ENCODE results near the gene ZFHX3.

GRCh38 chr16:73080931-73081330, 33.0 kb upstream of the ZFHX3 start:
- TF ChIP-seq, protein P1, sequence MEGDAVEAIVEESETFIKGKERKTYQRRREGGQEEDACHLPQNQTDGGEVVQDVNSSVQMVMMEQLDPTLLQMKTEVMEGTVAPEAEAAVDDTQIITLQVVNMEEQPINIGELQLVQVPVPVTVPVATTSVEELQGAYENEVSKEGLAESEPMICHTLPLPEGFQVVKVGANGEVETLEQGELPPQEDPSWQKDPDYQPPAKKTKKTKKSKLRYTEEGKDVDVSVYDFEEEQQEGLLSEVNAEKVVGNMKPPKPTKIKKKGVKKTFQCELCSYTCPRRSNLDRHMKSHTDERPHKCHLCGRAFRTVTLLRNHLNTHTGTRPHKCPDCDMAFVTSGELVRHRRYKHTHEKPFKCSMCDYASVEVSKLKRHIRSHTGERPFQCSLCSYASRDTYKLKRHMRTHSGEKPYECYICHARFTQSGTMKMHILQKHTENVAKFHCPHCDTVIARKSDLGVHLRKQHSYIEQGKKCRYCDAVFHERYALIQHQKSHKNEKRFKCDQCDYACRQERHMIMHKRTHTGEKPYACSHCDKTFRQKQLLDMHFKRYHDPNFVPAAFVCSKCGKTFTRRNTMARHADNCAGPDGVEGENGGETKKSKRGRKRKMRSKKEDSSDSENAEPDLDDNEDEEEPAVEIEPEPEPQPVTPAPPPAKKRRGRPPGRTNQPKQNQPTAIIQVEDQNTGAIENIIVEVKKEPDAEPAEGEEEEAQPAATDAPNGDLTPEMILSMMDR (IDR thresholded peaks at IDR 0.05; ENCODE audit: poor library complexity, severe bottlenecking) = no peak
- TF ChIP-seq POLR2AphosphoS5 (IDR thresholded peaks at IDR 0.05) (no peak), EP300 (conservative IDR thresholded peaks at IDR 0.05; ENCODE audit: poor library complexity, severe bottlenecking) (no peak), REST (IDR thresholded peaks at IDR 0.05; ENCODE audit: borderline replicate concordance) (no peak), EZH2 (IDR thresholded peaks at IDR 0.05; ENCODE audit: borderline replicate concordance, insufficient read depth, low read length, poor library complexity, severe bottlenecking) (no peak), MXI1 (conservative IDR thresholded peaks at IDR 0.05; ENCODE audit: poor library complexity, severe bottlenecking) (no peak), TAF1 (IDR thresholded peaks at IDR 0.05; ENCODE audit: low read depth) (no peak), SMC3 (conservative IDR thresholded peaks at IDR 0.05; ENCODE audit: poor library complexity) (no peak)

Measured in neural cell (in vitro differentiated cells).